Kidney (tissue), 14 donors: Measurements from ENCODE around the gene HOXB7. TPM values are rescaled to one million over a fixed set of nuclear protein-coding genes. Genes with fewer than 3 reads are reported as not detected.

ENCODE experiments used
- DNase-seq, 5 donors: peaks; one replicate each; pipeline ENCODE4 v3.0.0-alpha.2; 2013 to 2020
- FAIRE-seq: peaks from 2 replicates; lab custom pipeline; 2012; peaks lifted over from hg19 to GRCh38; lab: Jason Lieb, UNC
- H3K27ac ChIP-seq, 2 donors: one replicate each; pipeline ENCODE4 v1.7.0; 2013; ENCODE audit warnings: low read depth in 2 of 2, low read length in 2 of 2, inconsistent platforms in 1 of 2
- H3K27me3 ChIP-seq: one replicate; pipeline ENCODE4 v1.7.1; 2013; ENCODE audit warnings: low read length, inconsistent platforms; ENCODE audit not compliant: control insufficient read depth, insufficient read depth
- H3K36me3 ChIP-seq, 3 donors: one replicate each; pipeline versions ENCODE4 v1.7.0 to v1.7.1; 2013; ENCODE audit warnings: low read length in 3 of 3, control low read depth in 1 of 3, inconsistent platforms in 1 of 3; ENCODE audit not compliant: insufficient read depth in 3 of 3, control insufficient read depth in 2 of 3
- H3K4me1 ChIP-seq, 3 donors: one replicate each; pipeline versions ENCODE4 v1.7.0 to v1.7.1; 2013; ENCODE audit warnings: low read length in 3 of 3, inconsistent platforms in 1 of 3, low read depth in 1 of 3; ENCODE audit not compliant: control insufficient read depth in 2 of 3, insufficient read depth in 2 of 3
- H3K4me3 ChIP-seq, 3 donors: one replicate each; pipeline versions ENCODE4 v1.7.0 to v1.8.1; 2013; ENCODE audit warnings: low read length in 3 of 3, control low read depth in 1 of 3, inconsistent platforms in 1 of 3
- H3K9ac ChIP-seq, 3 donors: one replicate each; pipeline versions ENCODE4 v1.7.0 to v1.7.1; 2013; ENCODE audit warnings: low read length in 3 of 3, control low read depth in 1 of 3, inconsistent platforms in 1 of 3
- H3K9me3 ChIP-seq, 3 donors: one replicate each; pipeline versions ENCODE4 v1.7.0 to v1.7.1; 2013; ENCODE audit warnings: low read length in 3 of 3, control low read depth in 1 of 3, inconsistent platforms in 1 of 3; ENCODE audit not compliant: control insufficient read depth in 2 of 3, insufficient read depth in 1 of 3
- CTCF ChIP-seq: IDR thresholded peaks from 3 replicates; pipeline ENCODE4 v1.5.1; 2012; ENCODE audit warnings: mild to moderate bottlenecking, moderate library complexity, borderline replicate concordance; ENCODE audit not compliant: insufficient read depth; ENCODE audit errors: extremely low read depth
- intact Hi-C: fragments of 100-400 bp; cut with DNase I; formaldehyde crosslinking; loops from one replicate; pipeline ENCODE4 v1.11.1; 2022
- polyA plus RNA-seq: library from polyadenylated mRNA; stranded (reverse); fragments of 350-450 nt; fragmentation: Illumina TruSeq; extraction: RNeasy Lipid Tissue Mini Kit (QIAGEN cat#74804); gene quantifications from one replicate; pipeline ENCODE4 v1.2.3, GENCODE V29; 2014; ENCODE audit warnings: low read depth, low replicate concordance; ENCODE audit not compliant: insufficient read depth
- total RNA-seq: library from RNA; stranded (reverse); fragmentation: NEBNext Ultra II Directional; extraction: Animal tissue kit (Norgen Biotek cat#: 25700); gene quantifications from one replicate; pipeline ENCODE4 v1.2.1, GENCODE V29; 2021
- donor health status: control.
- donor health status: control.
- donor health status: control.
- donor health status: control.
- donor health status: control.
- donor health status: DM: yes; HTN: yes; CAD: no.
- donor health status: Normal renal cell carcinoma (clear cell type).

Gene HOXB7
- total and polyA plus RNA-seq, 2 donors from 2014 or later = 45.4 to 49.6 TPM

DNA sequence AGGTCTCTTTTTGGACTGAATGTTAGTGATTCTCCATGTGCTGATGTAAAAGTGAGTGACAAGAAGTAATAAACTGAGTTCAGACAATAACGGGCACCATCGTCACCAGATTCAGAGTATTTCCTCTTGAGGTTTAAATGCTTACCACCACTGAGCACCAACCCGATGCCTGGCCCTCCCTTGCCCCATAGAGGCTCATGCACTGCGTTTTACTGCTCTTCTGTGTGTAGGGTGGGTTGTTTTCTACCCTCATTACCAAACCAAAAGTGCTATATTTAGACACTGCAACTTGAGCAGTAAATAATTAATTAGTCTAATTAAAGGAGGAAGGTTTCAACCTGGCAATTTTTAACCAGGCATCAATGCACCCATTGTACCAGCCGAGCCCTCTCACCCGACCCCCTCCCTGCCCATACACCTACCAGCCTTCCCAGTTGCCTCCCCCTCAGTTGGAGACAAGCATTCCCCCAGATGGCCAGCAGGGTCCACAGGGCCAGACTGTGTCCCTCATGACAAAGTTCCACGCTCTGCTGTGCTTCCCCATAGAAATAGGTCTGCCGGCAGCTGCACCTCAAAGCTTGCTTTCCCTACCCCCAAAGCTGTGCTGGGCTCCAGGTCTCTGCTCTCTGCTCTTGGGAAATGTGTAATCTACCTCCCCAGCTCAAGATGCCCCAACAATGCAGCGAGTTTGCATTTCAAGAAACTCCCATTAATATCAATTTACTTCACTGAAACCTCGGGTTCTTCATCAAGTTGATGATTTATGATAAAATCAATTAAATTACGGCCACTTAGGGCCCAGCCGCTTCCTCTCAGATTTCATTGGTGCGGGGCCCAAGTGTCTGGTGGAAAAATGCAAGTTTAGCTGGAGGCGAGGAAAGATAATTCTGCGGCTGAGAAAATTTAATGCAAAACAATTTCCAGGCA lies 48.7 kb downstream of the HOXB7 start:
- DNase-seq (peak; percentile 92 to 93 (median 93)), FAIRE-seq (no peak)
- peak; percentile 20 for TF ChIP-seq CTCF
- intact Hi-C loops = no loop called here
- Histone ChIP-seq H3K27me3 (no peaks in the 10 kb centered on the region), H3K9me3 (no peaks in the 10 kb centered on the region), H3K9ac (peak overlapping the region in 1 of 3 donors; percentile 63), H3K4me1 (peaks cover 40 to 66% (median 59%) of the 10 kb centered on the region in 3 donors), H3K36me3 (peaks cover 2 to 8% (median 5%) of the 10 kb centered on the region in 3 donors), H3K27ac (peak overlapping the region; percentile 72 to 79), H3K4me3 (peak overlapping the region in 2 of 3 donors; percentile 19 to 24)

DNA sequence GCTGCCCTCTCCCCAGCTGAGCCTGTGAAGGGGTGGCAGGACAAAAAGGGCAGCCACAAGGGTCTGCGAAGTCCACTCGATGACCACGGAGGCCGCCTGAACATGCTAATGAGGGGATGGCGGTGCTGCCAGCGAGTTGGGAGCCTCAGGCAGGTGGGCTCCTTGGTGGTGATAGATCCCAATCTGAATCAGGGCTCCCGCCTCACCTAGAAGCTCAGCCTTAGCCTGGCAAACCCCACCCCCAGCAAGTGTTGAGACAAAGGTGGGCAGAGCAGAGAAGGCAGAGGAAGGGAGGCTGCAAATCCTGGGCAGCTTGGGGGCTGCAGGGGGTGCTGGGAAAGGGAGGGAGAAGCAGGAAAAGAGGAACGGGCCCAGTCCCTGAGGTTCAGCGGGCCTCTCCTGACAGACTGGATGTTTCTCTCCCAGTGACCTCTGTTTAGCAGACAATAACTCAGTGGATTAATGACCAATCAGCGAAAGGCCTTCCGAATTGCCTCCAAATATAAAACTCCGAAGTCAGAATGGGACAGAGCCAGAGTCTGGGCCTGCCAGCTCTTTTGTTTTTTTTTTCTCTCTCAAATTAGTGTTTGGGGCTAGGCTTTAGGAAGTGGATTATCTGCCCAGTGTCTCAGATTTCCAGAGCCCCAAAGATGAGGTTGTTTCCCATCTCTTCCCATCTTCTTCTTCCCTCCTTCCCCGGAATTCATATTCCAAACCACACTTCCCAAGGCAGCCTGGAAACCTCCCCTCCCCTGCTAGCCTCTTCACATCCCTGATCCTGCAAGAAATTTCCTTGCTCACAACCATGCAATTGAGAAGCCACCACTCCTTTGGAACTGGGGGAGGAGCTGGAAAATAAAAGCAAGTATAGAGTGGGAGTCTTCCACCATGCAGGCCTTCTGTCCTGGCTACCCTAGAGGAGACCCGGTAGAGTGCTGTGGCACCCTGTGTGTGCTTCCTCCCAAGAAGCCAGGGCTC lies 50.7 kb downstream of the HOXB7 start:
- Histone ChIP-seq H3K4me3 (peak overlapping the region in 1 of 3 donors; percentile 37), H3K27me3 (no peaks in the 10 kb centered on the region), H3K36me3 (peaks cover 0 to 6% (median 0%) of the 10 kb centered on the region in 3 donors), H3K9me3 (no peaks in the 10 kb centered on the region), H3K4me1 (peaks cover 36 to 63% (median 44%) of the 10 kb centered on the region in 3 donors), H3K27ac (peak overlapping the region; percentile 79 to 88), H3K9ac (peak overlapping the region in 2 of 3 donors; percentile 25 to 68)
- no peak for FAIRE-seq
- intact Hi-C loops = no loop called here
- TF ChIP-seq CTCF = no peak
- DNase-seq = peak in 1 of 5 donors; percentile 91

- no peak for TF ChIP-seq CTCF
- Histone ChIP-seq H3K9ac (peak overlapping the region in 2 of 3 donors; percentile 16 to 68), H3K4me3 (peak overlapping the region in 1 of 3 donors; percentile 37), H3K9me3 (no peaks in the 10 kb centered on the region), H3K27ac (peak overlapping the region; percentile 79 to 88), H3K4me1 (peaks cover 36 to 61% (median 46%) of the 10 kb centered on the region in 3 donors), H3K36me3 (peaks cover 0 to 6% (median 0%) of the 10 kb centered on the region in 3 donors), H3K27me3 (no peaks in the 10 kb centered on the region)
- intact Hi-C loops = no loop called here
- DNase-seq = no peak
- no peak for FAIRE-seq
Observed at GRCh38 chr17:48559122-48559839, 51.5 kb downstream of the HOXB7 start.
